Measurements from ENCODE around the gene HEMGN.

DNA sequence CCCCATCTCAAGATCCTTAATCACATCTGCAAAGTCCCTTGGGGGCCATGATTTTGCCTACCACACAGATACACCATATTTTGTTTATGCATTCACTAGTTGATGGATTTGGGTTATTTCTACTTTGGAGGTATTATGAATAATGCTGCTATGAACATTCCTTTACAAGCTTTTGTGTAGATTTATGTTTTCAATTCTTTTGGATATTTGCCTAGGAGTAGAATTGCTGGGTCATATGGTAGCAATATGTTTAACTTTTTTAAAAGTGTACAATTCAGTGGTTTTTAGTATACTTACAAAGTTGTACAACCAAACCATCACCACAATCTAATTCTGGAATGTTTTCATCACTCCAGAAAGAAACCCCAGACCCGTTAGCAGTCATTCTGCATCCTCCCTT is 37.4 kb upstream of the HEMGN start:
- no peak for TF ChIP-seq TCF7L2 (IDR thresholded peaks at IDR 0.05; ENCODE audit: low read depth, low read length)
- no peak for TF ChIP-seq TAF1 (CRISPR knock-in tag; IDR thresholded peaks at IDR 0.05)
- TF ChIP-seq U2AF1 (optimal IDR thresholded peaks at IDR 0.05; ENCODE audit: low read depth, low read length): no peak
- TF ChIP-seq GABPA (IDR thresholded peaks at IDR 0.05; ENCODE audit: low read depth, low read length): no peak
- TF ChIP-seq GABPA (CRISPR knock-in tag; IDR thresholded peaks at IDR 0.05; ENCODE audit: low read depth): no peak
- no peak for TF ChIP-seq BRCA1 (CRISPR knock-in tag; IDR thresholded peaks at IDR 0.05)
- TF ChIP-seq, protein P1, sequence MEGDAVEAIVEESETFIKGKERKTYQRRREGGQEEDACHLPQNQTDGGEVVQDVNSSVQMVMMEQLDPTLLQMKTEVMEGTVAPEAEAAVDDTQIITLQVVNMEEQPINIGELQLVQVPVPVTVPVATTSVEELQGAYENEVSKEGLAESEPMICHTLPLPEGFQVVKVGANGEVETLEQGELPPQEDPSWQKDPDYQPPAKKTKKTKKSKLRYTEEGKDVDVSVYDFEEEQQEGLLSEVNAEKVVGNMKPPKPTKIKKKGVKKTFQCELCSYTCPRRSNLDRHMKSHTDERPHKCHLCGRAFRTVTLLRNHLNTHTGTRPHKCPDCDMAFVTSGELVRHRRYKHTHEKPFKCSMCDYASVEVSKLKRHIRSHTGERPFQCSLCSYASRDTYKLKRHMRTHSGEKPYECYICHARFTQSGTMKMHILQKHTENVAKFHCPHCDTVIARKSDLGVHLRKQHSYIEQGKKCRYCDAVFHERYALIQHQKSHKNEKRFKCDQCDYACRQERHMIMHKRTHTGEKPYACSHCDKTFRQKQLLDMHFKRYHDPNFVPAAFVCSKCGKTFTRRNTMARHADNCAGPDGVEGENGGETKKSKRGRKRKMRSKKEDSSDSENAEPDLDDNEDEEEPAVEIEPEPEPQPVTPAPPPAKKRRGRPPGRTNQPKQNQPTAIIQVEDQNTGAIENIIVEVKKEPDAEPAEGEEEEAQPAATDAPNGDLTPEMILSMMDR (CRISPR knock-in tag; IDR thresholded peaks at IDR 0.05): no peak
- no peak for TF ChIP-seq MED1 (CRISPR knock-in tag; IDR thresholded peaks at IDR 0.05)
- TF ChIP-seq POLR2A (IDR thresholded peaks at IDR 0.05; ENCODE audit: insufficient read depth in 1 of 2, low read depth in 2 of 2, low read length in 2 of 2): no peak
- no peak for TF ChIP-seq KAT8 (CRISPR knock-in tag; IDR thresholded peaks at IDR 0.05)
- TF ChIP-seq ZNF274 (CRISPR knock-in tag; IDR thresholded peaks at IDR 0.05): no peak
- no peak for TF ChIP-seq ZNF766 (CRISPR knock-in tag; IDR thresholded peaks at IDR 0.05; ENCODE audit: borderline replicate concordance)
- TF ChIP-seq, protein P2, sequence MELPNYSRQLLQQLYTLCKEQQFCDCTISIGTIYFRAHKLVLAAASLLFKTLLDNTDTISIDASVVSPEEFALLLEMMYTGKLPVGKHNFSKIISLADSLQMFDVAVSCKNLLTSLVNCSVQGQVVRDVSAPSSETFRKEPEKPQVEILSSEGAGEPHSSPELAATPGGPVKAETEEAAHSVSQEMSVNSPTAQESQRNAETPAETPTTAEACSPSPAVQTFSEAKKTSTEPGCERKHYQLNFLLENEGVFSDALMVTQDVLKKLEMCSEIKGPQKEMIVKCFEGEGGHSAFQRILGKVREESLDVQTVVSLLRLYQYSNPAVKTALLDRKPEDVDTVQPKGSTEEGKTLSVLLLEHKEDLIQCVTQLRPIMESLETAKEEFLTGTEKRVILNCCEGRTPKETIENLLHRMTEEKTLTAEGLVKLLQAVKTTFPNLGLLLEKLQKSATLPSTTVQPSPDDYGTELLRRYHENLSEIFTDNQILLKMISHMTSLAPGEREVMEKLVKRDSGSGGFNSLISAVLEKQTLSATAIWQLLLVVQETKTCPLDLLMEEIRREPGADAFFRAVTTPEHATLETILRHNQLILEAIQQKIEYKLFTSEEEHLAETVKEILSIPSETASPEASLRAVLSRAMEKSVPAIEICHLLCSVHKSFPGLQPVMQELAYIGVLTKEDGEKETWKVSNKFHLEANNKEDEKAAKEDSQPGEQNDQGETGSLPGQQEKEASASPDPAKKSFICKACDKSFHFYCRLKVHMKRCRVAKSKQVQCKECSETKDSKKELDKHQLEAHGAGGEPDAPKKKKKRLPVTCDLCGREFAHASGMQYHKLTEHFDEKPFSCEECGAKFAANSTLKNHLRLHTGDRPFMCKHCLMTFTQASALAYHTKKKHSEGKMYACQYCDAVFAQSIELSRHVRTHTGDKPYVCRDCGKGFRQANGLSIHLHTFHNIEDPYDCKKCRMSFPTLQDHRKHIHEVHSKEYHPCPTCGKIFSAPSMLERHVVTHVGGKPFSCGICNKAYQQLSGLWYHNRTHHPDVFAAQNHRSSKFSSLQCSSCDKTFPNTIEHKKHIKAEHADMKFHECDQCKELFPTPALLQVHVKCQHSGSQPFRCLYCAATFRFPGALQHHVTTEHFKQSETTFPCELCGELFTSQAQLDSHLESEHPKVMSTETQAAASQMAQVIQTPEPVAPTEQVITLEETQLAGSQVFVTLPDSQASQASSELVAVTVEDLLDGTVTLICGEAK (IDR thresholded peaks at IDR 0.05): no peak
- TF ChIP-seq, protein P2 (CRISPR knock-in tag; IDR thresholded peaks at IDR 0.05): no peak
